Coronary artery (tissue), 2 donors: ENCODE data around the gene MAGI2.
"Not testable (repeated sequence)": the region's sequence is repeated elsewhere in the genome, so short reads cannot be mapped to it uniquely, and the experiment has no call there.

Experiments used
- DNase-seq: peaks from one replicate; pipeline ENCODE4 v3.0.0-alpha.2; 2017; ENCODE audit warnings: low spot score
- H3K27ac ChIP-seq, 2 donors: fragments of 200-600 bp; sonication (generic); one replicate each; pipeline ENCODE4 v1.5.1; 2016 to 2019
- H3K4me3 ChIP-seq: fragments of 200-600 bp; sonication (generic); 2 replicates; pipeline ENCODE4 v1.5.1; 2016; ENCODE audit warnings: mild to moderate bottlenecking, moderate library complexity
- CTCF ChIP-seq: fragments of 200-600 bp; sonication (generic); IDR thresholded peaks from one replicate; pipeline ENCODE4 v1.5.1; 2019; ENCODE audit warnings: antibody characterized with exemption

The MAGI2 gene

GRCh38 chr7:78528964-78529363, 924.5 kb downstream of the MAGI2 start:
- no peak overlapping the region for H3K27ac ChIP-seq
- no peak for TF ChIP-seq CTCF
- DNase-seq, result no peak
- H3K4me3 ChIP-seq, result no peak overlapping the region

GRCh38 chr7:78523930-78524329, 929.5 kb downstream of the MAGI2 start:
- no peak for TF ChIP-seq CTCF
- Histone ChIP-seq H3K27ac (no peak overlapping the region), H3K4me3 (no peak overlapping the region)
- no peak for DNase-seq

GRCh38 chr7:78521961-78522360, 931.5 kb downstream of the MAGI2 start:
- H3K4me3 ChIP-seq, result no peak overlapping the region
- DNase-seq, result no peak
- H3K27ac ChIP-seq, result no peak overlapping the region
- no peak for TF ChIP-seq CTCF

- no peak overlapping the region for H3K27ac ChIP-seq
- no peak for TF ChIP-seq CTCF
- H3K4me3 ChIP-seq, result no peak overlapping the region
- DNase-seq, result no peak
These were observed 937.0 kb downstream of the MAGI2 start for GRCh38 chr7:78516450-78516849.

GRCh38 chr7:78514634-78515033, 938.8 kb downstream of the MAGI2 start:
- H3K27ac ChIP-seq, result no peak overlapping the region
- no peak for TF ChIP-seq CTCF
- no peak for DNase-seq
- no peak overlapping the region for H3K4me3 ChIP-seq

GRCh38 chr7:78510580-78511188, 942.8 kb downstream of the MAGI2 start:
- H3K27ac ChIP-seq, result no peak overlapping the region
- no peak for DNase-seq
- H3K4me3 ChIP-seq, result no peak overlapping the region
- peak; percentile 50 for TF ChIP-seq CTCF

GRCh38 chr7:78503301-78503700, 950.2 kb downstream of the MAGI2 start:
- not testable (repeated sequence) for DNase-seq, H3K27ac ChIP-seq, H3K4me3 ChIP-seq

- DNase-seq, result no peak
- no peak overlapping the region for H3K4me3 ChIP-seq
- no peak for TF ChIP-seq CTCF
- H3K27ac ChIP-seq, result no peak overlapping the region
These were observed 952.4 kb downstream of the MAGI2 start for GRCh38 chr7:78501064-78501463.
